ENCODE measurements around the gene PLIN1.

Gene PLIN1

GRCh38 chr15:89616228-89616627 lies 62.9 kb downstream of the PLIN1 start:
- TF ChIP-seq CTCF (IDR thresholded peaks at IDR 0.05; ENCODE audit: control insufficient read depth, extremely low read depth, insufficient read depth) = no peak
- no peak overlapping the region for H3K4me3 ChIP-seq (ENCODE audit: low read depth, low read length)
- DNase-seq (ENCODE audit: low read depth) = no peak

GRCh38 chr15:89615135-89615534 lies 64.0 kb downstream of the PLIN1 start:
- no peak for TF ChIP-seq CTCF (IDR thresholded peaks at IDR 0.05; ENCODE audit: control insufficient read depth, extremely low read depth, insufficient read depth)
- no peak for DNase-seq (ENCODE audit: low read depth)
- no peak overlapping the region for H3K4me3 ChIP-seq (ENCODE audit: low read depth, low read length)
